Neural cell (in vitro differentiated cells): Measurements from ENCODE around the gene TCTN3.

Experiments used
- EZH2 ChIP-seq: fragments of 200-600, 300-800 bp; shearing (Covaris generic), sonication (generic); IDR thresholded peaks from 2 replicates; pipeline ENCODE4 v1.6.1; 2014; ENCODE audit warnings: antibody characterized with exemption, low read length, borderline replicate concordance, mild to moderate bottlenecking; ENCODE audit not compliant: insufficient read depth, poor library complexity, severe bottlenecking
- MXI1 ChIP-seq: fragments of 450-650 bp; conservative IDR thresholded peaks from 2 replicates; pipeline ENCODE4 v1.6.1; 2014; ENCODE audit warnings: antibody characterized with exemption, mild to moderate bottlenecking; ENCODE audit not compliant: poor library complexity, severe bottlenecking
- POLR2AphosphoS5 ChIP-seq: IDR thresholded peaks from 2 replicates; pipeline ENCODE4 v1.6.1; 2012
- SMC3 ChIP-seq: fragments of 450-650 bp; conservative IDR thresholded peaks from 2 replicates; pipeline ENCODE4 v1.6.1; 2014; ENCODE audit warnings: antibody characterized with exemption, mild to moderate bottlenecking, moderate library complexity; ENCODE audit not compliant: poor library complexity
- TF ChIP-seq, protein P1 (sequence below): IDR thresholded peaks from 2 replicates; pipeline ENCODE4 v1.6.1; 2012; ENCODE audit warnings: borderline replicate concordance
- TF ChIP-seq, protein P2 (sequence below): fragments of 450-650 bp; IDR thresholded peaks from 2 replicates; pipeline ENCODE4 v1.5.1; 2014; ENCODE audit warnings: antibody characterized with exemption, mild to moderate bottlenecking, moderate library complexity; ENCODE audit not compliant: poor library complexity, severe bottlenecking

GRCh38 chr10:95616446-95616845, 77.3 kb downstream of the TCTN3 start:
- TF ChIP-seq, protein P1, sequence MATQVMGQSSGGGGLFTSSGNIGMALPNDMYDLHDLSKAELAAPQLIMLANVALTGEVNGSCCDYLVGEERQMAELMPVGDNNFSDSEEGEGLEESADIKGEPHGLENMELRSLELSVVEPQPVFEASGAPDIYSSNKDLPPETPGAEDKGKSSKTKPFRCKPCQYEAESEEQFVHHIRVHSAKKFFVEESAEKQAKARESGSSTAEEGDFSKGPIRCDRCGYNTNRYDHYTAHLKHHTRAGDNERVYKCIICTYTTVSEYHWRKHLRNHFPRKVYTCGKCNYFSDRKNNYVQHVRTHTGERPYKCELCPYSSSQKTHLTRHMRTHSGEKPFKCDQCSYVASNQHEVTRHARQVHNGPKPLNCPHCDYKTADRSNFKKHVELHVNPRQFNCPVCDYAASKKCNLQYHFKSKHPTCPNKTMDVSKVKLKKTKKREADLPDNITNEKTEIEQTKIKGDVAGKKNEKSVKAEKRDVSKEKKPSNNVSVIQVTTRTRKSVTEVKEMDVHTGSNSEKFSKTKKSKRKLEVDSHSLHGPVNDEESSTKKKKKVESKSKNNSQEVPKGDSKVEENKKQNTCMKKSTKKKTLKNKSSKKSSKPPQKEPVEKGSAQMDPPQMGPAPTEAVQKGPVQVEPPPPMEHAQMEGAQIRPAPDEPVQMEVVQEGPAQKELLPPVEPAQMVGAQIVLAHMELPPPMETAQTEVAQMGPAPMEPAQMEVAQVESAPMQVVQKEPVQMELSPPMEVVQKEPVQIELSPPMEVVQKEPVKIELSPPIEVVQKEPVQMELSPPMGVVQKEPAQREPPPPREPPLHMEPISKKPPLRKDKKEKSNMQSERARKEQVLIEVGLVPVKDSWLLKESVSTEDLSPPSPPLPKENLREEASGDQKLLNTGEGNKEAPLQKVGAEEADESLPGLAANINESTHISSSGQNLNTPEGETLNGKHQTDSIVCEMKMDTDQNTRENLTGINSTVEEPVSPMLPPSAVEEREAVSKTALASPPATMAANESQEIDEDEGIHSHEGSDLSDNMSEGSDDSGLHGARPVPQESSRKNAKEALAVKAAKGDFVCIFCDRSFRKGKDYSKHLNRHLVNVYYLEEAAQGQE: no peak
- TF ChIP-seq, protein P2, sequence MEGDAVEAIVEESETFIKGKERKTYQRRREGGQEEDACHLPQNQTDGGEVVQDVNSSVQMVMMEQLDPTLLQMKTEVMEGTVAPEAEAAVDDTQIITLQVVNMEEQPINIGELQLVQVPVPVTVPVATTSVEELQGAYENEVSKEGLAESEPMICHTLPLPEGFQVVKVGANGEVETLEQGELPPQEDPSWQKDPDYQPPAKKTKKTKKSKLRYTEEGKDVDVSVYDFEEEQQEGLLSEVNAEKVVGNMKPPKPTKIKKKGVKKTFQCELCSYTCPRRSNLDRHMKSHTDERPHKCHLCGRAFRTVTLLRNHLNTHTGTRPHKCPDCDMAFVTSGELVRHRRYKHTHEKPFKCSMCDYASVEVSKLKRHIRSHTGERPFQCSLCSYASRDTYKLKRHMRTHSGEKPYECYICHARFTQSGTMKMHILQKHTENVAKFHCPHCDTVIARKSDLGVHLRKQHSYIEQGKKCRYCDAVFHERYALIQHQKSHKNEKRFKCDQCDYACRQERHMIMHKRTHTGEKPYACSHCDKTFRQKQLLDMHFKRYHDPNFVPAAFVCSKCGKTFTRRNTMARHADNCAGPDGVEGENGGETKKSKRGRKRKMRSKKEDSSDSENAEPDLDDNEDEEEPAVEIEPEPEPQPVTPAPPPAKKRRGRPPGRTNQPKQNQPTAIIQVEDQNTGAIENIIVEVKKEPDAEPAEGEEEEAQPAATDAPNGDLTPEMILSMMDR: no peak
- TF ChIP-seq POLR2AphosphoS5: no peak
- TF ChIP-seq SMC3: no peak
- TF ChIP-seq MXI1: no peak
- no peak for TF ChIP-seq EZH2
